GM04503 (cell line): ENCODE data around the gene GPR137B.
"Not testable (repeated sequence)": the region's sequence is repeated elsewhere in the genome, so short reads cannot be mapped to it uniquely, and the experiment has no call there.

Experiments
- DNase-seq: peaks from one replicate; pipeline ENCODE4 v3.0.0-alpha.2; 2012; ENCODE audit warnings: low read depth

Gene GPR137B, protein sequence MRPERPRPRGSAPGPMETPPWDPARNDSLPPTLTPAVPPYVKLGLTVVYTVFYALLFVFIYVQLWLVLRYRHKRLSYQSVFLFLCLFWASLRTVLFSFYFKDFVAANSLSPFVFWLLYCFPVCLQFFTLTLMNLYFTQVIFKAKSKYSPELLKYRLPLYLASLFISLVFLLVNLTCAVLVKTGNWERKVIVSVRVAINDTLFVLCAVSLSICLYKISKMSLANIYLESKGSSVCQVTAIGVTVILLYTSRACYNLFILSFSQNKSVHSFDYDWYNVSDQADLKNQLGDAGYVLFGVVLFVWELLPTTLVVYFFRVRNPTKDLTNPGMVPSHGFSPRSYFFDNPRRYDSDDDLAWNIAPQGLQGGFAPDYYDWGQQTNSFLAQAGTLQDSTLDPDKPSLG

DNA sequence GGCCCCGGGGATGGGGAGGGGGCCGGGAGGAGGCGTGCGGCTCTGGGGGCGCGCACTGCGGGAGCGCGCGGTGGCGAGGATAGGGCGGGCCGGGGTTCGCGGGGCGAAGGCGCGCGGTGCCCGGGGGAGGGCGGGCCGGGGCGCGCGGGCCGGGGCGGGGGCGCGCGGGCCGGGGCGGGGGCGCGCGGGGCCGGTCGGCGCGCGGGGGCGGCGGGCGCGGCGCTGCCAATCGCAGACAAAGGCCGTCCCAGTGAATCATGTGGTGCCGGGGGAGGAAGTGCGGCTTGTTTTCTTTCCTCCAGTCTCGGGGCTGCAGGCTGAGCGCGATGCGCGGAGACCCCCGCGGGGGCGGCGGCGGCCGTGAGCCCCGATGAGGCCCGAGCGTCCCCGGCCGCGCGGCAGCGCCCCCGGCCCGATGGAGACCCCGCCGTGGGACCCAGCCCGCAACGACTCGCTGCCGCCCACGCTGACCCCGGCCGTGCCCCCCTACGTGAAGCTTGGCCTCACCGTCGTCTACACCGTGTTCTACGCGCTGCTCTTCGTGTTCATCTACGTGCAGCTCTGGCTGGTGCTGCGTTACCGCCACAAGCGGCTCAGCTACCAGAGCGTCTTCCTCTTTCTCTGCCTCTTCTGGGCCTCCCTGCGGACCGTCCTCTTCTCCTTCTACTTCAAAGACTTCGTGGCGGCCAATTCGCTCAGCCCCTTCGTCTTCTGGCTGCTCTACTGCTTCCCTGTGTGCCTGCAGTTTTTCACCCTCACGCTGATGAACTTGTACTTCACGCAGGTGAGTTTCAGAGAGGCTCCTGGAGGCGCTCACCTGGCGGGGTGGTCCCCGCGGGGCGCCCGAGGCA lies at the start of gene GPR137B:
Gene GPR137B, plus strand, starts transcription at position 287 of the 851 bp plus-strand sequence. Its CDS starts 84 bp downstream, at position 371.
- no peak for DNase-seq

DNA sequence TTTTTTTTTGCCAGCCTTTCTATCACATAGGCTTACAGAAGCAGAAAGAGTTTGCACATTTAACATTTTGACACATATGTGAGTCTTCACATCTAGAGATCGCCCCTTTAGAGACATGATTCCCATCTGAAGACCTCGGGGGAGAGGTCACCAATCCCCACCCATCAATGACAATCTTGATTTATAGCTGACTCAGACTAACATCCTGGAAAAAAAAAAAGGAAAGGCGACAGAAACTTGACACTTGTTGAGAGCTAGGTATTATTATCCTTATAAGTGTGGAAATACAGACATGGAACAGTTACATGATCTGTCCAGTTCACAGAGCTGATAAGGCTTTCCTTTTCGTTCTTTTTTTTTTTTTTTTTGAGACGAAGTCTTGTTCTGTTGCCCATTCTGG lies 49.4 kb upstream of the GPR137B start:
- no peak for DNase-seq

DNA sequence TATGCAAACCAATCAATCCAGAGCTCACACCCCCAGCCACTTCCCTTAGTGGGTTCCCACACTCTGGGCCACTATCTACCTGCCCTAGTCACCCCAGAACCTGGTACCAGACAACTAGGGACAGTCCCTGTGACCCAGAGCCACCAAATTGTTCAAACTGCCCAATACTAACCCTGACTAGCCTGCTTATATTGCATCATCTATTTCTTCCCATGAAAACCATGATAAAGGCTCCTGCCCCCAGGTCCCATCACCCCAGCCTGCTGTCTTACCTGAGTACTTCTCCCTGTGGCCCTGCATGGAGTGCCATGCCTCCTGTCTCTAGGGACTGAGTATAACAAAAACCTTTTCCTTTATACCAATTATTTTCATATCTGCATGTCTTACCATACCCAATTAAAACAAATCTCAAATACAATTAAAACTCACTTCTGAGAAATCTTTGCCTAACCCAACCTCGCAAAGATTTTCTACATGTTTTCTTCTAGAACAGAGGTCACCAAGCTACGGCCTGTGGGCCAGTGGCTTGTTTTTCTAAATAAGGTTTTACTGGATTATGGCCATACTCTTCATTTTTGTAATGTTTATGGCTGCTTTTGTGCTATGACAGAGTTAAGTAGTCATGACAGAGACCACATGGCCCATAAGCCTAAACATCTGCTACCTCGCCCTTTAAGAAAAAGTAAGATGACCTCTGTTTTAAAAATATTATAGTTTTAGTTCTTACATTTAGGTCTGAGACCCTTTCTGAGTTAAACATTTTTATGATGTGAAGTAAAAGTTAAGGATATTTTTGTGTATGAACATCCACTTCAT lies 46.4 kb upstream of the GPR137B start:
- no peak for DNase-seq

DNA sequence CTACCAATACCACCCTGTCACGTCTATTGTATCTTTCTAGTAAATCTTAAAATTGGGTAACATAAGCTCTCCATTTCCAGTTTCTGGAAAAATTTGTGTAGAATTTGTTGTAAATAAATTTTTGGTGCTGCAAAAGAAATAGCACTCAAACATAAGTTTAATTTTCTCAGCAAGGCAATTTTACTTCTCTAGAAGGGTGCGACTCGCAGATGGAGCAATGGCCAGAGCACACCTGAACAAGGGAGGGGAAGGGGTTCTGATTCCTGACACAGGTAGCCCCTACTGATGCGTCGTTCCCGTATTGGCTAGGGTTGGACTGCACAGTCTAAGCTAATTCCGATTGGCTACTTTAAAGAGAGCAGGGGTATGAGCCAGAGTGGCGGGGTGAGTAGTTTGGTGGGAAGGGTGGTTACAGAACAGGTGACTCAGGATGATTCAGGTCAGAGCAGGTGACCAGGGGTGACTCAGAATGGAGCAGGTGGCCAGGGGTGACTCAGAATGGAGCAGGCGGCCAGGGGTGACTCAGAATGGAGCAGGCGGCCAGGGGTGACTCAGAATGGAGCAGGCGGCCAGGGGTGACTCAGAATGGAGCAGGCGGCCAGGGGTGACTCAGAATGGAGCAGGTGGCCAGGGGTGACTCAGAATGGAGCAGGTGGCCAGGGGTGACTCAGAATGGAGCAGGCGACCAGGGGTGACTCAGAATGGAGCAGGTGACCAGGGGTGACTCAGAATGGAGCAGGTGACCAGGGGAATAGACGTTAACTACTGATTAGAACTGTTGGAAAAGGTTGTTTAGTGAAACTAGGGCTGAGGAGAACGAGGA lies 45.5 kb upstream of the GPR137B start:
- DNase-seq: not testable (repeated sequence)

DNA sequence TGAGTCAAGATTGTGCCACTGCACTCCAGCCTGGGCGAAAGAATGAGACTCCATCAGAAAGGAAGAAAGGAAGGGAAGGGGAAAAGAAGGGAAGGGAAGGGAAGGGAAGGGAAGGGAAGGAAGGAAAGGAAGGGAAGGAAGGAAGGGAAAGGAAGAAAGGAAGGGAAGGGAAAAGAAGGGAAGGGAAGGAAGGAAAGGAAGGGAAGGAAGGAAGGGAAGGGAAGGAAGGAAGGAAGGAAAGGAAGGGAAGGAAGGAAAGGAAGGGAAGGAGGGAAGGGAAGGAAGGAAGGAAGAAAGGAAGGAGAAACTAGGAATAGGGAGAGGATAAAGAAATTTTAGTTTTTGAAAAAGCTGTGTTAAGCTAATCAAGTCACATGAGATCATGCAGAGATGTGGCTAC lies 44.1 kb upstream of the GPR137B start:
- no peak for DNase-seq

DNA sequence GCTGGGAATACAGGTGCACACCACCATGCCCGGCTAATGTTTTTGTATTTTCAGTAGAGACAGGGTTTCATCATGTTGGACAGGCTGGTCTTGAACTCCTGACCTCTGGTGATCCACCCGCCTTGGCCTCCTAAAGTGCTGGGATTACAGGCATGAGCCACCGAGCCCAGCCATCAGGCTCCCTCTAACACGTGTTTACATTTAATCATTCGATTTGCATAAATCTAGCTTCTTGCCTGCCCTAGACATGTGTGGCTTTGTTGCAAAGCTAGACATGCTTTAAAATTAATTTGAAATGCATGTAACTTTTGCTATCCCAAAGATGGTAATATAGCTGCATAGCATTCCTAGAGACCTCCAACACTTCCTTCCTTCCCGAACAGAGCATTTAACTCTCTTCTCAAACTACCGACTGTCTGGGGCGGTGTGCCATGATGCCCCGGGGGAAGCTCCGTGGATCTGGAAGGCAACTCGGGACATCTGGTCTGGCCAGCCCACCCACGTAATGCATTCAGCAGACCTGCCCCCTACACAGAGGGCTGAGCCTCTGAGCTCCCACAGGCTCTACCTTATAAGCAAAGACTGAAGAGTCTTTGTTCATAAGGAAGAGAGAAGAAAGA lies 42.9 kb upstream of the GPR137B start:
- DNase-seq: no peak

DNA sequence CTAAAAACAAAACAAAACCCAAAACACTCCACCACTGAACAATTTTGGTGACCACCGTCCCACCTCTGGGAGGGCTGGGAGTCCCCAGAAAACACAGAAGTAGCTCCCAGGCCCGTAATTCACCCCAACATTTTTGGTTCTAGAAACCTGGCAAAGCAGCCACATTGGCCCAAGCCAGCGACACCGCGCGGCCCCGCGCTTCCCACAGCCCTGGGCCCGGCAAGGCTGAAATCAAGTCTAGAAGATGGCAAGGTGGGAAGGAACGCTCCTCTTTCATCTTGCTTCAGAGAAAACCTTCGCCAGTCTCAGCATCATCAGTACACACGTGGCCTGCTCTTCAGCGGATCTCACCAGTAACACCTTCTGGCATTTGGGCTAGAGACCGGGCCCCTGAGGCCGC lies 41.5 kb upstream of the GPR137B start:
- no peak for DNase-seq

DNA sequence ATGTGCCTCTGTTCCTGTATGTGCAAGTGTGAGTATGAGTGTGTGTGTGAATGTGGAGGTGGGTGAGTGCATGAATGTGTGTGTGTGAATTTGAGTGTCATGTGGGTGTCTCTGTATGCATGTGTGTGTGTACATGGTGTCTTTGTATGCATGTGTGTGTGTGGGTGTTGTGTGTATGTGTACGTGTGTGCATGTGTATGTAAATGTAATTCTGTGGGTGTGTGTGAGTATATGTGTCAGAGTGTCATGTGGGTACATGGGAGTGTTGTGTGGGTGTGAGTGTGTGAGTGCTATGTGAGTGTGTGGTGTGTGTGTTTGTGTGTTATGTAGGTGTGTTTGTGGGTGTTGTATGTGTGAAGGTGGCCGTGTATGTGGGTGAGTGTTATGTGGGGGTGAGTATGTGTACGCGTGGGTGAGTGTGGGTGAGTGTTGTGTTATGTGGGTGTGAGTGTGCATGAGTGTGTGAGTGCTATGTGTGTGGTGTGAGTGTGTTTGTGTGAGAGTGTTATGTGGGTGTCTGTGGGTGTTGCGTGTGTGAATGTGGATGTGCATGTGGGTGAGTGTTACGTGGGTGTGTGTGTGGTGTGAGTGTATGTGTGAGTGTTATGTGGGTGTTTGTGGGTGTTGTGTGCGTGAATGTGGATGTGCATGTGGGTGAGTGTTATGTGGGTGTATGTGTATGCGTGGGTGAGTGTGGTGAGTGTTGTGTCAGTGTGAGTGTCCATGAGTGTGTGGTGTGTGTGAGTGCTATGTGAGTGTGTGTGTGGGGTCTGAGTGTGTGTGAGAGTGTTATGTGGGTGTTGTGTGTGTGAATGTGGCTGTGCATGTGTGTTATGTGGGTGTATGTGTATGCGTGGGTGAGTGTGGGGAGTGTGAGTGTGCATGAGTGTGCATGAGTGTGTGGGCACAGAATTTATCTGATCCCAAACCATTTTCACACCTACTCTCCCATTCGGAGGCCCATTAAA lies 40.8 kb upstream of the GPR137B start:
- no peak for DNase-seq

DNA sequence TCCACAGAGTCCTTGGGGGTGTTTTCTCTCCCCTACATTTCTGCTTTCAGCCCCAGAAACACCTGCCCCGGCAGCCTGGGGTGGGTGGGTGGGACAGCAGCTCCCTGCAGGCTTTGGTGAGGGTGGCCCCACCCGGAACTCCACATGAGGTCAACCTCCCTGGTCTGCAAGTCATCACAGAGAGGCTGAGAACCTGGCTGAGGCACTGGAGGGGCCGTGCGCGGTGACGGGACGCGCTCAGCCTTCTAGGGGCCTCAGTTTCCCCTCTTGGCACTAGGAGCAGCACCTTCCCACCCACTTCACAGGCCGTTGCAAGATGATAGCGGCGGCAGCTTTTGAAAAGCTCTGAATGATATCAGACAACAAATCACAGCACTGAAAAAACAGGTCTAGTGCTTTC lies 39.7 kb upstream of the GPR137B start:
- DNase-seq: no peak

DNA sequence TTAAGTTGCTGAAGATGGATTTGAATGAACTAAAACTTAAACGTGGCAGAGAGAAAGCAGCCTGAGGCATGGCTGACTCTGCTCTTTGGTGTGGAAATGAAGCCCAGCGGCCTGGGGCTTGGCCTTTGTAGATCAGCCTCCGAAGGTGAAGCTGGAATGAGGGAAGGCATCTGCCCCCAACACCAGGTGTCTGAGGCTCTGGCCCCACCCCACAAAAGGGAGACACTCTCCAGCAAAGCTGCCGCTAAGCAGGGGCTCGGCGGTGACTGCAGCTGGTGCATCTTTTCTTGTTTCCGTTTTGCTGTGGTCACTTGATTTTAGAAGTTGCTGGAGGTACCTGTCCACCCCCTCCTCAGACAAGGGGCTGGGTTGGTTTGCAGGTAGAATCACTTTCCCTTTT lies 39.3 kb upstream of the GPR137B start:
- DNase-seq: no peak

DNA sequence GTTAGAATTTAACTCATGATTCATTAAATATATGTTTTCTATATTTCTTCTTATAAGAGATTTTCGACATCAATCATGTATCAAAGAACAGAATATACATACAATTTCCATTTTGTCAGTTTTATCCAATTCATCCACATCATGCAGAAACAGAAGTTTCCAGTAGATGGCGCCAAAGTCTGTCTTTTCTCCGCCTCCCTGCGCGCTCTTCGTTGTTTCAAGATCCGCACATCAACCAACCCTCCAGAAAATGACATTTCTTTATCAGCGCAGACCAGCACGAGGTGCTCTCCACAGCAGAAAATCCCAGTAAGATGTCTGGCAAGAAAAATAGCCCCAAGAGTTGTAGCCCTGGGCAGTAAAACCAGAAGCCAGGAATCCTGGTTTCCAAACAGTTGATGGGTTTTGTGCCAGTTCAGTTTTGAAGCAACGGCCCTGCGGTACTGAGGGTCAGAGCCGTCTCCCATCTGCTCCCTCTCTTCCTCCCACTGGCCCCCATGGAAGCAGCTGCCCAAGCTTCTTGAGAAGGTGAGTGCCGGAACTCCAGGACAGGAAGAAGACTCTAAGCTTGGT lies 38.6 kb upstream of the GPR137B start:
- no peak for DNase-seq

DNA sequence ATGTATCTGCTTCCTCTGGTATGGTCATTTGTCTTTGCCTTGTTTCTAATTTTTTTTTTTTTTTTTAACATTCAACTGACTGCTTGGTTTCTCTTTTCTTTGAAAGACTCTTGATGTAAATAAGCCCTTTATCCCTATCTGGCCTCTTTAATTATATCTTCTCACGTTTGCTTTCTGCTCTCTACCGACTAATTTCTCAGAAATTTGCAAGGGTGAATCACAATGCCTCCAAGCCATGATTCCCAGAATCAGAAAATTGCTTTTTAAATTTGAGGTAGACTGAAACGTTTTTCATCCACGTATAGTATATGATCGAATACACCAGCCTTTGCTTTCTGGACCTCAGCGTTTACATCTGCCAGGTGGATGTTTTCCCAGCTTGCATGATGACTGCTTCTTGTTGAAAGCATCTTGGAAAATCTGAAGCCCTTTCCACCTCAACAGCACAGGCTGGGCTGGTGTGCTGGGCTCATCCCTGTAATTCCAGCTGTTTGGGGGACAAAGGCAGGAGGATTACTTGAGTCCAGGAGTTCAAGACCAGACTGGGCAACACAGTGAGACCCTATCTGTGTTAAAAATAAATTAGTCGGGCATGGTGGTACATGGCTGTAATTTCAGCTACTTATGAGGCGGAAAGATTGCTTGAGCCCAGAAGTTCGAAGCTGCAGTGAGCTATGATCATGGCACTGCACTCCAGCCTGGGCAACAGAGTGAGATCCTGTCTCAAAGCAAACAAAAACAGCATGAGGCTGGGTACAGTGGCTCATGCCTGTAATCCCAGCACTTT lies 35.0 kb upstream of the GPR137B start:
- DNase-seq: no peak

DNA sequence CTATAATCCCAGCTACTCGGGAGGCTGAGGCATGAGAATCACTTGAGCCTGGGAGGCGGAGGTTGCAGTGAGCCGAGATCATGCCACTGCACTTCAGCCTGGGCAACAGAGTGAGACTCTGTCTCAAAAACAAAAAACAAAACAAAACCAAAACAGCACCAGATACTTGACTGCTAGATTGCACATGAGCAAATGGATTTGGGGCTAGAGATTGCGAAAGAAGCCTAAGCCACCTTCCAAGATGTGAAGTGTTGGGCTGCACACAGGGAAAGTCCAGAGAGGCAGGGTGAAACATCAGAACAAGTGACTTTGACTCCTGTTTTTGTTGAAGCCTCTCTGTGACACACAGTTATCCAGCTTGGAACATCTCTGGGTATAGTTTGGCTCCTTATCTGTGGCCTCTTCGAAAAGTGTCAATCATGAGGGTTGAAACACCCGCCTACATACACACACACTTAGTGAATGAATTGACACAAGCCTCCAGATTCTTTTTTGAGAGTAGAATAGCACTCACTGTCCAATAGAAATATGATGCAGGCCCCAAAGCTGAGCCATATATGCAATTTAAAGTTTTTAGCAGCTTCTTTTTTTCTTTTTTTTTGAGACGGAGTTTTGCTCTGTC lies 34.2 kb upstream of the GPR137B start:
- no peak for DNase-seq

DNA sequence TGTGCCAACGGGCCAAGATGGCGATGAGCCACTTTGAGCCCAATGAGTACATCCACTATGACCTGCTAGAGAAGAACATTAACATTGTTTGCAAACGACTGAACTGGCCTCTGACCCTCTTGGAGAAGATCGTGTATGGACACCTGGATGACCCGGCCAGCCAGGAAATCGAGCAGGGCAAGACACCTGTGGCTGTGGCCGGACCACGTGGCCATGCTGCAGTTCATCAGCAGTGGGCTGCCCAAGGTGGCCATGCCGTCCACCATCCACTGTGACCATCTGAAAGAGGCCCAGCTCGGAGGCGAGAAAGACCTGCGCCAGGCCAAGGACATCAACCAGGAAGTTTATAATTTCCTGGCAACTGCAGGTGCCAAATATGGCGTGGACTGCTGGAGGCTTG lies 32.2 kb upstream of the GPR137B start:
- no peak for DNase-seq

DNA sequence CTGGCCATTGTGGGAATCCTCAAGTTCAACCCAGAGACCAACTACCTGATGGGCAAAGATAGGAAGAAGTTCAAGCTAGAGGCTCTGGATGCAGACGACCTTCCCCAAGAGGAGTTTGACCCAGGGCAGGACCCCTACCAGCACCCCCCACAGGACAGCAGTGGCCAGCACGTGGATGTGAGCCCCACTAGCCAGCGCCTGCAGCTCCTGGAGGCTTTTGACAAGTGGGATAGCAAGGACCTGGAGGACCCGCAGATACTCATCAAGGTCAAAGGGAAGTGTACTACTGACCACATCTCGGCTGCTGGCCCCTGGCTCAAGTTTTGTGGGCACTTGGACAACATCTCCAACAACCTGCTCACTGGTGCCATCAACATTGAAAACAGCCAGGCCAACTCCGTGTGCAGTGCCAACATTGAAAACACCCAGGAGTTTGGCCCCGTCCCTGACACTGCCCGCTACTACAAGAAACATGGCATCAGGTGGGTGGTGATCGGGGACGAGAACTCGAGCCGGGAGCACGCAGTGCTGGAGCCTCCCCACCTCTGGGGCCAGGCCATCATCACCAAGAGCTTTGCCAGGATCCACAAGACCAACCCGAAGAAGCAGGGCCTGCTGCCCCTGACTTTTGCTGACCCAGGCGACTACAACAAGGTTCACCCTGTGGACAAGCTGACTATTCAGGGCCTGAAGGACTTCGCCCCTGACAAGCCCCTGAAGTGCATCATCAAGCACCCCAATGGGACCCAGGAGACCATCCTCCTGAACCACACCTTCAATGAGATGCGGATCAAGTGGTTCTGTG lies 30.6 kb upstream of the GPR137B start:
- DNase-seq: no peak

DNA sequence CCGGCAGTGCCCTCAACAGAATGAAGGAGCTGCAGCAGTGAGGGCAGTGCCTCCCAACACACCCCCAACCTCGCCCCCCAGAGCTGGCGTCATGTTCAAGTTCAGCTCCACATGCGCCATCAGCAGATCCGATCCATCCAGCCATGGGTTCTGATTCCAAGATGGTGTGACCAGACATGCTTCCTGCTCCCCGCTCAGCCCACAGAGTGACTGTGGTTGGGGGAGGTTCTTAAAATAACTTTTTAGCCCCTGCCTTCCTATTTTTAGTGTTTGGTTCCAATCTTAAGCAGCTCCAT lies 30.1 kb upstream of the GPR137B start:
- no peak for DNase-seq

DNA sequence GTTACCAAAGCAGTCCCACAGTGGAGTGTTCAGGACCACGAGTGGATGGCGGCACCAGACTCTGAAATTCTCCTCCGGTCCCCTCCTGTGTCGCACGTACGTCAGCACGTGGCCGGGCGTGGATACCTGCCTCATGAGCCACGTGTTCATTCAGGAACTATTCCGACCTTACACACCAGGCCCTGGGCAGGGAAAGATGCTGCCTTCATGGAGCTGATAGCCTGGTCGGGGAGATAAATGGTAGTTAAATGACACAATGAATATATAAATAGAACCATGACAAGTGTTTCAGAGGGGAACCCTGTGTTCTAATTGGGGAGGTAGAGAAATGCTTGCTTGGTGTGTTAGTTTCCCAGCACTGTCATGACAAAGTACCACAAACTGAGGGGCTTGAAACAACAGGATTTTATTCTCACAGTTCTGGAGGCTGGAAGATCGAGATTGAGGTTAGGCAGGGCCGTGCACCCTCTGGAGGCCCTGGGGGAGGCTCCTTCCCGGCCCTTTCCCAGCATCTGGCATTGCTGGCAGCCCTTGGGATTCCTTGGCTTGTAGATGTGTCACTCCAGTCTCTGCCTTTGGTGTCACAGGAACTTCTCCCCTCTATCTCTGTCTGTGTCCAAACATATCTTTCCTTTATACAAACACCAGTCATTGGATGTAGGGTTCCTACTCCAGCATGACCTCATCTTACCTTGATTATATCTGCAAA lies 28.9 kb upstream of the GPR137B start:
- DNase-seq: no peak
